WTC11 (cell line): ENCODE measurements around the gene WFDC1. TPM values are rescaled to one million over a fixed set of nuclear protein-coding genes. Genes with fewer than 3 reads are reported as not detected.

Source experiments
- ATAC-seq: fragments of 200-7000 bp; cut with Tn5 transposase; 2 replicates; pipeline ENCODE4 v1.10.0; 2021; ENCODE audit warnings: mild to moderate bottlenecking, moderate library complexity
- CTCF ChIA-PET: fragments of 300-600 bp; sonication (Branson Sonifier 250); formaldehyde crosslinking; loops from one replicate; lab custom pipeline; 2021; ENCODE audit warnings: antibody characterized with exemption; lab: Charles Lee
- POLR2A ChIA-PET: fragments of 350-600 bp; sonication (Branson Sonifier 250); formaldehyde crosslinking; loops from one replicate; lab custom pipeline; 2021; ENCODE audit warnings: antibody characterized with exemption; lab: Charles Lee
- DNase-seq: peaks from one replicate; pipeline ENCODE4 v3.0.0; 2021; ENCODE audit warnings: low spot score
- H3K27ac Mint-ChIP-seq: 2 replicates; pipeline ENCODE4 v1.8.0; 2021; ENCODE audit warnings: mixed read lengths
- H3K27me3 Mint-ChIP-seq: 2 replicates; pipeline ENCODE4 v1.8.0; 2021; ENCODE audit warnings: low read depth, mild to moderate bottlenecking, moderate library complexity, mixed read lengths
- H3K36me3 Mint-ChIP-seq: 2 replicates; pipeline ENCODE4 v1.8.0; 2021; ENCODE audit warnings: mixed read lengths
- H3K4me1 Mint-ChIP-seq: 2 replicates; pipeline ENCODE4 v1.8.0; 2022; ENCODE audit warnings: mixed read lengths
- H3K4me3 Mint-ChIP-seq: 2 replicates; pipeline ENCODE4 v1.8.0; 2021; ENCODE audit warnings: mild to moderate bottlenecking, moderate library complexity, mixed read lengths
- H3K9me3 Mint-ChIP-seq: 2 replicates; pipeline ENCODE4 v1.8.0; 2021; ENCODE audit warnings: mixed read lengths
- ARID4B ChIP-seq: sonication (generic); formaldehyde crosslinking; IDR thresholded peaks from 2 replicates; pipeline ENCODE4 v1.8.0; 2023; ENCODE audit warnings: missing genetic modification reagents, mild to moderate bottlenecking, borderline replicate concordance
- CREB1 ChIP-seq: sonication (generic); formaldehyde crosslinking; IDR thresholded peaks from 2 replicates; pipeline ENCODE4 v1.8.0; 2023; ENCODE audit warnings: mild to moderate bottlenecking, missing genetic modification reagents
- E2F5 ChIP-seq: sonication (generic); formaldehyde crosslinking; IDR thresholded peaks from 2 replicates; pipeline ENCODE4 v1.8.1; 2022; ENCODE audit warnings: mild to moderate bottlenecking, moderate library complexity, missing genetic modification reagents
- ERG ChIP-seq: fragments of 250-450 bp; sonication (Bioruptor Pico); IDR thresholded peaks from 2 replicates; pipeline ENCODE4 v1.8.0; 2021; ENCODE audit warnings: mild to moderate bottlenecking
- HMGA2 ChIP-seq: fragments of 250-450 bp; sonication (Bioruptor Pico); IDR thresholded peaks from 2 replicates; pipeline ENCODE4 v1.4.0; 2021; ENCODE audit warnings: mild to moderate bottlenecking, moderate library complexity
- IRF1 ChIP-seq: sonication (generic); formaldehyde crosslinking; IDR thresholded peaks from 2 replicates; pipeline ENCODE4 v1.8.0; 2023; ENCODE audit warnings: missing genetic modification reagents
- JUN ChIP-seq: sonication (generic); formaldehyde crosslinking; IDR thresholded peaks from 2 replicates; pipeline ENCODE4 v1.8.0; 2023; ENCODE audit warnings: mild to moderate bottlenecking, missing genetic modification reagents
- KAT7 ChIP-seq: sonication (generic); formaldehyde crosslinking; IDR thresholded peaks from 2 replicates; pipeline ENCODE4 v1.8.1; 2023; ENCODE audit warnings: missing genetic modification reagents, mild to moderate bottlenecking, borderline replicate concordance
- NR2C2 ChIP-seq: sonication (generic); formaldehyde crosslinking; IDR thresholded peaks from 2 replicates; pipeline ENCODE4 v1.8.0; 2022; ENCODE audit warnings: mild to moderate bottlenecking, missing genetic modification reagents
- NR3C1 ChIP-seq: sonication (generic); formaldehyde crosslinking; conservative IDR thresholded peaks from 2 replicates; pipeline ENCODE4 v1.8.1; 2023; ENCODE audit warnings: low read depth, mild to moderate bottlenecking, missing genetic modification reagents
- SOX15 ChIP-seq: fragments of 250-450 bp; sonication (Bioruptor Pico); IDR thresholded peaks from 2 replicates; pipeline ENCODE4 v1.9.0; 2021; ENCODE audit warnings: mild to moderate bottlenecking
- ZNF232 ChIP-seq: sonication (generic); formaldehyde crosslinking; IDR thresholded peaks from 2 replicates; pipeline ENCODE4 v1.8.0; 2022; ENCODE audit warnings: mild to moderate bottlenecking, missing genetic modification reagents
- ZNF671 ChIP-seq: fragments of 250-450 bp; sonication (Bioruptor Pico); IDR thresholded peaks from 2 replicates; pipeline ENCODE4 v1.8.0; 2021; ENCODE audit warnings: mild to moderate bottlenecking
- total RNA-seq: library from RNA; stranded (reverse); gene quantifications from 3 replicates; pipeline ENCODE4 v1.2.3, GENCODE V29; 2021
- TF ChIP-seq, protein P1 (sequence below): fragments of 250-450 bp; sonication (Bioruptor Pico); IDR thresholded peaks from 2 replicates; pipeline ENCODE4 v2.1.2; 2022; ENCODE audit warnings: mild to moderate bottlenecking, moderate library complexity
- TF ChIP-seq, protein P2 (sequence below): sonication (generic); formaldehyde crosslinking; IDR thresholded peaks from 2 replicates; pipeline ENCODE4 v1.8.0; 2022; ENCODE audit warnings: mild to moderate bottlenecking, missing genetic modification reagents
- TF ChIP-seq, protein P3 (sequence below): sonication (generic); formaldehyde crosslinking; IDR thresholded peaks from 2 replicates; pipeline ENCODE4 v1.8.0; 2023; ENCODE audit warnings: mild to moderate bottlenecking, missing genetic modification reagents

Gene WFDC1
- total RNA-seq, 1 experiment from 2014 or later, result 0.50 TPM

- TF ChIP-seq ERG (CRISPR knock-in tag) (no peak), JUN (CRISPR knock-in tag) (no peak), E2F5 (CRISPR knock-in tag) (no peak), CREB1 (CRISPR knock-in tag) (no peak), HMGA2 (CRISPR knock-in tag) (no peak), NR3C1 (no peak), KAT7 (CRISPR knock-in tag) (no peak), NR2C2 (CRISPR knock-in tag) (no peak), IRF1 (no peak), SOX15 (CRISPR knock-in tag) (no peak), ZNF671 (CRISPR knock-in tag) (no peak)
- TF ChIP-seq, protein P1, sequence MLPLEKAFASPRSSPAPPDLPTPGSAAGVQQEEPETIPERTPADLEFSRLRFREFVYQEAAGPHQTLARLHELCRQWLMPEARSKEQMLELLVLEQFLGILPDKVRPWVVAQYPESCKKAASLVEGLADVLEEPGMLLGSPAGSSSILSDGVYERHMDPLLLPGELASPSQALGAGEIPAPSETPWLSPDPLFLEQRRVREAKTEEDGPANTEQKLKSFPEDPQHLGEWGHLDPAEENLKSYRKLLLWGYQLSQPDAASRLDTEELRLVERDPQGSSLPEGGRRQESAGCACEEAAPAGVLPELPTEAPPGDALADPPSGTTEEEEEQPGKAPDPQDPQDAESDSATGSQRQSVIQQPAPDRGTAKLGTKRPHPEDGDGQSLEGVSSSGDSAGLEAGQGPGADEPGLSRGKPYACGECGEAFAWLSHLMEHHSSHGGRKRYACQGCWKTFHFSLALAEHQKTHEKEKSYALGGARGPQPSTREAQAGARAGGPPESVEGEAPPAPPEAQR (CRISPR knock-in tag), result no peak
- TF ChIP-seq, protein P2, sequence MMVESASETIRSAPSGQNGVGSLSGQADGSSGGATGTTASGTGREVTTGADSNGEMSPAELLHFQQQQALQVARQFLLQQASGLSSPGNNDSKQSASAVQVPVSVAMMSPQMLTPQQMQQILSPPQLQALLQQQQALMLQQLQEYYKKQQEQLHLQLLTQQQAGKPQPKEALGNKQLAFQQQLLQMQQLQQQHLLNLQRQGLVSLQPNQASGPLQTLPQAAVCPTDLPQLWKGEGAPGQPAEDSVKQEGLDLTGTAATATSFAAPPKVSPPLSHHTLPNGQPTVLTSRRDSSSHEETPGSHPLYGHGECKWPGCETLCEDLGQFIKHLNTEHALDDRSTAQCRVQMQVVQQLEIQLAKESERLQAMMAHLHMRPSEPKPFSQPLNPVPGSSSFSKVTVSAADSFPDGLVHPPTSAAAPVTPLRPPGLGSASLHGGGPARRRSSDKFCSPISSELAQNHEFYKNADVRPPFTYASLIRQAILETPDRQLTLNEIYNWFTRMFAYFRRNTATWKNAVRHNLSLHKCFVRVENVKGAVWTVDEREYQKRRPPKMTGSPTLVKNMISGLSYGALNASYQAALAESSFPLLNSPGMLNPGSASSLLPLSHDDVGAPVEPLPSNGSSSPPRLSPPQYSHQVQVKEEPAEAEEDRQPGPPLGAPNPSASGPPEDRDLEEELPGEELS, result no peak
- TF ChIP-seq, protein P3, sequence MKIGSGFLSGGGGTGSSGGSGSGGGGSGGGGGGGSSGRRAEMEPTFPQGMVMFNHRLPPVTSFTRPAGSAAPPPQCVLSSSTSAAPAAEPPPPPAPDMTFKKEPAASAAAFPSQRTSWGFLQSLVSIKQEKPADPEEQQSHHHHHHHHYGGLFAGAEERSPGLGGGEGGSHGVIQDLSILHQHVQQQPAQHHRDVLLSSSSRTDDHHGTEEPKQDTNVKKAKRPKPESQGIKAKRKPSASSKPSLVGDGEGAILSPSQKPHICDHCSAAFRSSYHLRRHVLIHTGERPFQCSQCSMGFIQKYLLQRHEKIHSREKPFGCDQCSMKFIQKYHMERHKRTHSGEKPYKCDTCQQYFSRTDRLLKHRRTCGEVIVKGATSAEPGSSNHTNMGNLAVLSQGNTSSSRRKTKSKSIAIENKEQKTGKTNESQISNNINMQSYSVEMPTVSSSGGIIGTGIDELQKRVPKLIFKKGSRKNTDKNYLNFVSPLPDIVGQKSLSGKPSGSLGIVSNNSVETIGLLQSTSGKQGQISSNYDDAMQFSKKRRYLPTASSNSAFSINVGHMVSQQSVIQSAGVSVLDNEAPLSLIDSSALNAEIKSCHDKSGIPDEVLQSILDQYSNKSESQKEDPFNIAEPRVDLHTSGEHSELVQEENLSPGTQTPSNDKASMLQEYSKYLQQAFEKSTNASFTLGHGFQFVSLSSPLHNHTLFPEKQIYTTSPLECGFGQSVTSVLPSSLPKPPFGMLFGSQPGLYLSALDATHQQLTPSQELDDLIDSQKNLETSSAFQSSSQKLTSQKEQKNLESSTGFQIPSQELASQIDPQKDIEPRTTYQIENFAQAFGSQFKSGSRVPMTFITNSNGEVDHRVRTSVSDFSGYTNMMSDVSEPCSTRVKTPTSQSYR, result no peak
Measured at GRCh38 chr16:84318091-84318975, 23.7 kb downstream of the WFDC1 start (continued).

DNA sequence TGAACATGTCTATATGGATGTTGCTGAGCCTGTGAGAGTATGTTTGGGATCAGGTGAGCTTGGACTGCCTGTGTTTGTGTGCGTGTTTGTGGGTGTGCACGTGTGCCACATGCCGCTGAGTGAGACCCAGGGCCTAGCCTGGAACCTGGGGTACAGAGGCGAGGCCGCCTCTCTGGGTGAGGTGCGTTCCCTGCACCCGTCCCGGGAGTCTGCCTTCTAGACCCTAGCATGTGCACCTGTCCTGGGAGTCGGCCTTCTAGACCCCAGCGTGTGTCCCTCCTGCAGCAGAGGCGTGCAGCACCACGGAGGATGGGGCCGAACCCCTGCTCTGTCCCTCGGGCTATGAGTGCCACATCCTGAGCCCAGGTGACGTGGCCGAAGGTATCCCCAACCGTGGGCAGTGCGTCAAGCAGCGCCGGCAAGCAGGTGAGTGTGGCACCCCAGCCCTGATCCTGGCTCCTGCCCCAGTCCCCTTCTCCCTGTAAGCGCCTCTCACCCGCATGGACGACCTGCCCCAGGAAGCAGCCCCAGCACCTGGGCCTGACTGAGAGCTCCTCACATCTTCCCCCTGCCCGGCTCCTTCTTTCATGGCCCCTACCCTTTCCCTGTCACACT is 24.6 kb downstream of the WFDC1 start:
- no peak for TF ChIP-seq ARID4B
- no peak for TF ChIP-seq ERG (CRISPR knock-in tag)
- no peak for TF ChIP-seq ZNF232 (CRISPR knock-in tag)
- no peak for TF ChIP-seq SOX15 (CRISPR knock-in tag)
- DNase-seq (no peak), ATAC-seq (no peak)
- no peak overlapping the region for H3K4me3 Mint-ChIP-seq
- ChIA-PET CTCF (no interaction called here), POLR2A (no interaction called here)
- H3K27ac Mint-ChIP-seq, result no peak overlapping the region
- H3K4me1 Mint-ChIP-seq, result no peaks in the 10 kb centered on the region
- no peaks in the 10 kb centered on the region for H3K36me3 Mint-ChIP-seq
- peaks cover 6% of the 10 kb centered on the region; the same call in 1 of the 2 replicates for H3K9me3 Mint-ChIP-seq
- no peaks in the 10 kb centered on the region; the same call in 1 of the 2 replicates for H3K27me3 Mint-ChIP-seq
